Stimulated activated CD4-positive, alpha-beta T cell treated with anti-CD3 and anti-CD28 coated beads, Interleukin-15, amount 100 ng/mL, for 24 hours (primary cell): ENCODE results near the gene SSBP1.
"Not testable (repeated sequence)": the region's sequence is repeated elsewhere in the genome, so short reads cannot be mapped to it uniquely, and the experiment has no call there.

Source experiments
- DNase-seq: peaks from one replicate; pipeline ENCODE4 v3.0.0-alpha.2; 2020

Gene SSBP1, protein sequence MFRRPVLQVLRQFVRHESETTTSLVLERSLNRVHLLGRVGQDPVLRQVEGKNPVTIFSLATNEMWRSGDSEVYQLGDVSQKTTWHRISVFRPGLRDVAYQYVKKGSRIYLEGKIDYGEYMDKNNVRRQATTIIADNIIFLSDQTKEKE

DNA sequence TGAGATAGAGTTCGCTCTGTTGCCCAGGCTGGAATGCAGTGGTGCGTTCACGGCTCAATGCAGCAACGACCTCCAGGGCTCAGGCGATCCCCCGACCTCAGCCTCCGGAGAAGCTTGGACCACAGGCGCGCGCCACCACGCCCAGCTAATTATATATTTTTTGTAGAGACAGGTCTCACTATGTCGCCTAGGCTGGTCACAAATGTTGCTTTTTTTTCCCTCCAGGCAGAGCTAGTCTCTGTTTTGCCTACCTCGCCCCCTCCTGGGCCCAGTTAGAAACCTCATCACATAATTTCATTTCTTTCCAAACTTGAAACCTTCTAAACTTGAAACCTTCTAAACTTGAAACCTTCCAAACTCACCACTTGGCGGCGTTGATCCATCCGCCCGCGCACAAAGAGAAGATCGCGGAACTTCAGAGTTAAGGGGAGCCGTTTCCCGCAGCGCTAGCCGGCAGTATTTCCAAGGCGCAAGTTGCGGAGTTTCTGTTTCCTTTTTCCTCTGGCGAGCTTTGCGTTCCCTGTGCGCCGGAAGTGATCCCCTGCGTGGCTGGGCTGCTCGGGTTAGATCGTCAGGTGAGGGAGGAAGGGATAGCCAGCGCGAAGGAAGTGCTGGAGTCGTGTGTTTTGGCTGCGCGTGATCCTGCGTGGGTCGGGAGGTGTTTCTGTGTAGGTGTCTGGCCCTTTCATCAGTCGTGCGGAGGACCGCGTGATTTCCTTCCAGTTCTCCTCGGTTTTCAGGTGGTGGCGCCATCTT, at the start of gene SSBP1:
Gene SSBP1, plus strand, starts transcription at position 523 of the 756 bp plus-strand sequence. CDS start 809 bp downstream, outside the sequence.
- peak; percentile 91 for DNase-seq

DNA sequence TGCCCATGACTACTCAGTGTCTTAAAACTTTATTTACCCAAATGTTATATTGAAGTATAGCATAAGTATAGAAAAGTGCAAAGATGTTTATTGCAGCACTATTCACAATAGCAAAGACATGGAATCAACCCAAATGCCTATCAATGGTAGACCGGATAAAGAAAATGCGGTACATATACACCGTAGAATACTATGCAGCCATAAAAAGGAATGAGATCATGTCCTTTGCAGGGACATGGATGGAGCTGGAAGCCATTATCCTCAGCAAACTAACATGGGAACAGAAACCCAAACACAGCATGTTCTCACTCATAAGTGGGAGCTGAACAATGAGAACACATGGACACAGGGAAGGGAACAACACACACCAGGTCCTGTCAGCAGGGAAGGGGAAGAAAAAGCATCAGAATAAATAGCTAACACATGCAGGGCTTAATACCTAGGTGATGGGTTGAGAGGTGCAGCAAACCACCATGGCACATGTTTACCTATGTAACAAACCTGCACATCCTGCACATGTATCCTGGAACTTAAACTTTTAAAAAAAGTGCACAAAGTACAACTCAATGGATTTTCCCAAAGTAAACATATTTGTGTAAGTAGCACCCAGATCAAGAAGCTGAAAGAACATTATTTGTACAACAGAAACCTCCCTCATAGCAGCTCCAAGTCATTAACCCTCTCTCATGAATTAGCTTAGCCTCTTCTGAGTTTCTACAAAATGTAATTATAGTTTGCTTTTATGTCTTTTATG, 48.9 kb upstream of the SSBP1 start:
- not testable (repeated sequence) for DNase-seq

DNA sequence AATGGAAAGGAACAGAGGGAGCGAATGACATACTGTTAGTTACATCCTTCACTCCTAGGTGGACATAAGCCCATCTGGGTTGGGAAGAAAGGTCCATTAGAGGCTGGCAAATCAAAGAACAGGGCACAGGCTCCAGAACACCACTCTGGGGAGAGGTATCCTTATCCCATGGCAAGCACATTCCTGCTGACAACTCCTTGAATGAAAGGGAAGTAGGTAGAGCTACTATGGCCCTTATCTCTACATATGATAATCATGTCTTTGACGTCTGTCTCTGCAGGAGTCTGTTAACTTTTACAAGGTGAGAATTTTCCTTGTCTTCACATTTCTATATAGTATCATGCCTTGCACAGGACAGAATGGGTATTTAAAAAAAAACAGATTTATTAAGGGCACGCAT, 46.6 kb upstream of the SSBP1 start:
- DNase-seq = no peak

DNA sequence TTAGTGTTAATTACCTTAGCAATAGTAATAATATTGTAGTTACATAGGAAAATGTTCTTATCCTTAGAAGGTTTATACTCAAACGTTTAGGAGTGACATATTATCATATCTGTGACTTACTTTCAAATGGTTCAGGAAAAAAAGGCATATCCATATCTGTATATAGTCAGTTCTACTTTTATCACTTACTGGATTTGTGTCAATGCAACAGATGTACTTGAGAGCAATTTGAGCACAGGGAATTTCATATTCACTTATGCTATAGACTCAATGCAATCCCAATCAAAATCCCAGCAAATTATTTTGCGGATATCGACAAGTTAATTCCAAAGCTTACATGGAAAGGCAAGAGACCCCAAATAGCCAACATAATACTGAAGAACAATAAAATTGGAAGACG, 46.2 kb upstream of the SSBP1 start:
- DNase-seq = no peak

- DNase-seq = no peak
Observed at GRCh38 chr7:141693082-141693481, 45.1 kb upstream of the SSBP1 start.

DNA sequence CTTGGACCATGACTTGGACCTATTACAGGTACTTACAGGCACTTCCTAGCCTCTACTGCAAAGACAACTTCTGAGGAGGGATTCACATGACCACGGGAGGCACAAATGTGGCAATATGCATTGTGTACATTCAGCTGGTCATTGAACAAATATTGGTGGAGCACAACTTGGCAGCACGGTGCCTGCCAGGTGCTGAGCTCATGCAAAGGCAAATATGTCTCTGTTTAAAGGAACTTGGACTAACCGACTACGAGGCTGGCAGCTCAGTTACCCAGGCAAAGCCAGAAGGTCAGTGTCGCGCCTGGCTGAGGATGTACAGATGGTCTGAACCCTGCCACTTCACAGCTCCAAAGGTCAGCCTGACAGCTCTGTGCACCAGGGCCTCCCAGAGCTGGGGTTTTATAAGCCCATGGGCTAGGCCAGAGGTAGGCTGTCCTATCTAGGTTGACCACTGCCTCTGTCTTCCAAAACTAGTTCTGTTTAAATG, 42.3 kb upstream of the SSBP1 start:
- no peak for DNase-seq

GRCh38 chr7:141696348-141696747, 41.8 kb upstream of the SSBP1 start:
- no peak for DNase-seq

- DNase-seq = no peak
Observed at GRCh38 chr7:141697211-141697871, 40.8 kb upstream of the SSBP1 start.

DNA sequence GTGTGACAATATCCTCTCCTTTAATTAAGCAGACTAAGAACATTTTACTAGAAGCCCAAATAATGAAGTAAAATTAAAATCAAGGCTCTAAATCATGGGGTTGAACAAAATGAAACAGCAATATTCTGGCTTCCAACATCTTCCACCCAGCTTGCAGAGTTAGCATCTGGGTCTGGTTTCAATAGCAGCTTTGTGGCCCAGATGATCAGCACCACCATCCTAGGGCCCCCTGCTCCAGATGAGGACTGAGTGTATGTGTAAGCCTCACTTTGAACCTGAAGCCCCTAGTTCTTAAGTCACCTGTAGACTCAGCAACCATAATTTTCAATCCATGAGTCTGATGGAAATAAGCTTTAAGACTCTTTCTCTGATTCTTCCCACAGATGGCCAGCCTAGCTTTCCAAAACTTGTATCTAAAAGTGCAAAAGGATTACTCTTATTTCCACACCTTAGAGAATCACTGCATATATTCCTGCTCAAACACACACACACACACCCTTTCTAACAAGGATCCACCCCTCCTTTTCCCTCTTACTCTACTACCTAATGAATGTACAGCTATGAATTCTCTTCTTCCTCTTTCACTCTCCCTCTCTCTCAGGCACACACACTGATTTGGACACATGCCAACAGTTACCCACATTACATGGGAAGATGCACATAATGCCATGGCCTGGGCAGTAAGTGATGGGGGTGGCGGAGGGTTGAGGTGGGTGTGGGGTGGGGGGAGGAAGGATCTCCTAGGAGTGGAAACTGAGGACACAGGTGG, 39.7 kb upstream of the SSBP1 start:
- no peak for DNase-seq

DNA sequence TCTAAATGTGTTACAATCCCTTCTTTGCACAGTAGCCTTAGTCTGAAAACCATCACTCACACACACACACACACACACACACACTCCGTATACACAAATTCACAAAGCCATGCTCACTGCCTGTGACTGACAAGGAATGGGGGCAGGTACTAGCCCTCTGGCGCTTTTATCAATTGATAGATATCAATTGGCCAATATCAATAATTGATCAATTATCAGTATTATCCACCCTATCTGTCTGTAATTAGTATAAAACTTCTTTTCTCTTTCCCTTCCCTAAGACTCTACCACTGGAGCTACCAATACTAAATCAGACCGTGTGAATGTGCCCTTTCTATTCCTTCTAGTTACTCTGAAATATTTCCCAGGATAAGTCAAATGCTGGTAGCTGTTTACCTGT, 38.3 kb upstream of the SSBP1 start:
- DNase-seq = no peak

GRCh38 chr7:141700296-141700847, 37.8 kb upstream of the SSBP1 start:
- no peak for DNase-seq

DNA sequence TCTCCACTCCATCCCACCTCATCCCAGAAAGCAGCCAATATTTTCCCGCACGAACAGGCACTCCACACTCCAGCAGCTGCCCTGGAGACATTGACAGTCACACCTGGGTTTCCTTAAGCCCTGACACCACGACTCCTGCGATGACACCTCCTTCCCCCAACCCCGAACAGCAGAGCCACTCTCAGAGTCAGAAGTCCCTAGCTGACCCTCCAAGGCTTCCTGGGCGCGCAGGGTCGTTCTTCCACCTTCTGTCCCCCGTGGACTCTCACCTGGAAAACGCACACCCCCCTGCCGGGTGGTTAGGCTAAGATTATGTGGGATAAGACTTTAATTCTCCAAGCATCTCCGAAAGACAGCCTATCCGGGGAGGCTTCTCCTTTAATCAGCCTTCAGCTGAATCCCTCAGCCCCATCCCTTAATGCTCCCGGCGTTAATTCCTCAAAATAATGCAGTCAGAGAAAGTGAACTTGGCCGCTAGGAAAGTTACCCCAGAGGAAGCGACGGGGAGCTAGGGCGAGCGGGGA, 37.2 kb upstream of the SSBP1 start:
- DNase-seq = peak; percentile 16

- DNase-seq = peak; percentile 78
Observed at GRCh38 chr7:141701489-141702046, 36.6 kb upstream of the SSBP1 start.

DNA sequence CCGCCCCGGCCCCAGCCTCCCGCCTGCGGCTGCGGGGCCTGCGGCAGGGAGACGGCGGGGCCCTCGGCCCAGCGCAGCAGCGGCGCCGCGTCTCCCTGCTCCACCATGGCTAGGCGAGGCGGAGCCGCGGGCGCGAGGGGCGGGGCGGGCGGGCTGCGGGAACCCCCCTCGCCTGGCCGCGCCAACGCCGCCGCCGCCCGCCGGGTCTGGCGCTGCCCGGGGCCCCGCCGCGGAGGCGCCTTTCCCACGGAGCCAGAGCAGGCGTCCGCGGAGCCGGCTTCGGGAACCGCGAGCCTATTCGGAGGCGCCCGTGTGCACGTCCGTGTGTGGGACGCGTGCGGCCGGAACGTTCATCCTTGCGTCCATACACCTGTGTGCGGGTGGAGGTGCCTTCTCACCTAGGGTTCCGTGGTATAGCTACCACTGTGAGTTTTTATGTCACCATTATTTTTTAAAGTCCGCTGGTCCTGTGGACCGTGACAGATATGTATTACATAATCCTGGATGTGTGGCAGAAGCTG, 36.1 kb upstream of the SSBP1 start, which contains the start of gene DENND11:
Gene DENND11, minus strand, starts transcription at position 120 of the 521 bp plus-strand sequence. Its CDS starts 13 bp downstream, at position 107.
- DNase-seq = peak; percentile 65

- DNase-seq = no peak
Observed at GRCh38 chr7:141702892-141703291, 35.3 kb upstream of the SSBP1 start.

GRCh38 chr7:141704112-141704511, 34.0 kb upstream of the SSBP1 start:
- DNase-seq = no peak

- DNase-seq = no peak
Observed at GRCh38 chr7:141704741-141705140, 33.4 kb upstream of the SSBP1 start.

DNA sequence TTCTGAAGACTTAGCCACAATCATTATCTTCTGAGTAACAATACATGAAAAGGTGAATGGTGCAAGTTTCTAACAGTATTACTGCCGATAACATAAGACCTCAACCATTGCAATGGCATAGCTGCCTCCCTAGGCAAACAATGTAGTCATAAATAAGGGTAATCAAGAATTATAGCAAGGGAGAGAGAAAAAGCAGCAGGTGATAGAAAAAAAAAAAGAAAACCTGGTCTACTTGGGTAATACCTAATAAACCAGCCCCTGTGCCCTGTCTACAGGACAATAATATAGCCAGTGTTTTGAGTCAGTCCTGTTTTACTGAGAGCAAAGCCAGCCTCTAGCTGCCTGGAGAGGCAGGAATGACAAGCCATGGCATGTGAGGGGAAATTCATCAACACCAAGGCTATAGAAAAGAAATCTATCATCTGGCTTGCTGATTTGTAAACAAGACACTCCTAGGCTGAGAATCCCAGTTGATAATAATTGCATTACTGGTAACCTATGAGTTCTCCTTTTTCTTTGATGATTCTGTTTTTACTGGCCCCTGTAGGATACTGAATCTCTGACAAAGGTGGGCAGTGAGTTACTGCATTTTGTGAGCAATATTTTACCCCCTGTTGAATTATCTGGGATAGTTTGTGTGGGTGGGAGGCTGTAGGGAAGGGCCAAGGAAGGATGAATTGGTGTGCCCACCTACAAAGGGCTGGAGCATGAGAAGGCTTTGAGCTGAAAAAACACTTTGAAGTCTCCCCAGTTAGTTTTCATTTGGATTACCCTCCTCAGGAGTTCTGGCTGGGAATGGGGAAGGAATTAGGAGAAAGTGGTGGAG, 31.7 kb upstream of the SSBP1 start:
- no peak for DNase-seq

DNA sequence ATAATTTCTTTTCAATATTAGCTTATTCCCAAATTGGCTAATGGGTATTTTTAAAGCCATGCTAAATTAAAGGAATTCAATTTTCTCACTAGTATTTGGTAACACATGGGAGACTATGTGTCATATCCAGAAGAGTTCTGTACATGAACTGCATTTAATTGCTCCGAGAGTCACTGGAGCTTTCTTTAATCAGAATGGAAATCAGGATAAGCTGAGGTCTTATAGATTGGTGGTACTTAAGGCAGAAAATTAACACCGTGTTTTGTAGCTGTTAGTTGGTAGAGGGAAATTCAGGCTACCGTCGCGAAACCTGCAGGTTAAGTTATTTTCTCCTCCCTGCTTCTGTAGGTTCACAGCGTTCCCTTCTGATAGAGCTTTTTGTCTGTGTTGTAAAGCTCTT, 29.8 kb upstream of the SSBP1 start, which contains the start of gene WEE2:
Gene WEE2, plus strand, starts transcription at position 3 of the 400 bp plus-strand sequence. CDS start 406 bp downstream, outside the sequence.
- DNase-seq = no peak

GRCh38 chr7:141709318-141709717, 28.8 kb upstream of the SSBP1 start:
- DNase-seq = no peak
